Breast epithelium (tissue), 4 donors: Measurements from ENCODE around the gene ALKBH5. TPM values are rescaled to one million over a fixed set of nuclear protein-coding genes. Genes with fewer than 3 reads are reported as not detected.
A peak's percentile ranks its signal among the peaks of the same experiment; 100 is the strongest.

Experiments used
- DNase-seq, 2 donors: peaks; one replicate each; pipeline ENCODE4 v3.0.0-alpha.2; 2019; ENCODE audit warnings: low spot score in 2 of 2
- H3K27ac ChIP-seq, 2 donors: fragments of 200-600 bp; sonication (generic) in 1 of 2; one replicate each; pipeline ENCODE4 v1.5.1; 2016 to 2019; ENCODE audit warnings: mild to moderate bottlenecking in 1 of 2
- H3K27me3 ChIP-seq, 2 donors: fragments of 200-600 bp; sonication (generic) in 1 of 2; one replicate each; pipeline versions ENCODE4 v1.5.1 to v1.6.0; 2017 to 2019; ENCODE audit warnings: control low read depth in 1 of 2, mild to moderate bottlenecking in 1 of 2
- H3K36me3 ChIP-seq: fragments of 200-600 bp; one replicate; pipeline ENCODE4 v1.5.1; 2019
- H3K4me1 ChIP-seq, 2 donors: fragments of 200-600 bp; sonication (generic); one replicate each; pipeline ENCODE4 v1.5.1; 2016 to 2019; ENCODE audit warnings: control low read depth in 1 of 2
- H3K4me3 ChIP-seq, 3 donors: fragments of 200-600 bp; sonication (generic); 1 replicate in 2 of 3; 2 replicates in 1 of 3; pipeline ENCODE4 v1.5.1; 2016 to 2019; ENCODE audit warnings: mild to moderate bottlenecking in 3 of 3, moderate library complexity in 2 of 3
- H3K9me3 ChIP-seq, 2 donors: fragments of 200-600 bp; sonication (generic) in 1 of 2; one replicate each; pipeline ENCODE4 v1.5.1; 2016 to 2019; ENCODE audit warnings: control low read depth in 1 of 2
- CTCF ChIP-seq, 3 donors: fragments of 450-650 bp; IDR thresholded peaks; one replicate each; pipeline ENCODE4 v1.5.1; 2016 to 2017; ENCODE audit warnings: antibody characterized with exemption in 3 of 3, mild to moderate bottlenecking in 3 of 3, moderate library complexity in 3 of 3
- POLR2A ChIP-seq: fragments of 450-650 bp; IDR thresholded peaks from one replicate; pipeline ENCODE4 v1.6.1; 2016; ENCODE audit warnings: antibody characterized with exemption, mild to moderate bottlenecking, moderate library complexity
- POLR2AphosphoS5 ChIP-seq, 3 donors: sonication (generic); formaldehyde crosslinking; IDR thresholded peaks; one replicate each; pipeline ENCODE4 v1.6.1; 2017; ENCODE audit warnings: antibody characterized with exemption in 3 of 3
- intact Hi-C: fragments of 100-400 bp; cut with DNase I; formaldehyde crosslinking; loops from one replicate; pipeline ENCODE4 v1.15.1; 2023; ENCODE audit warnings: low total_unique reads
- total RNA-seq, 3 donors: library from RNA; depleted of rRNA; stranded (reverse); fragments of >200 nt; gene quantifications; one replicate each; pipeline ENCODE4 v1.1.0, GENCODE V29; 2016

Gene ALKBH5
- total RNA-seq, 3 donors from 2014 or later, result 80.0 to 90.0 (median 82.3) TPM

GRCh38 chr17:18224387-18225120 is 40.9 kb downstream of the ALKBH5 start:
- Histone ChIP-seq H3K27me3 (no peaks in the 10 kb centered on the region), H3K4me3 (peak overlapping the region; percentile 30 to 86 (median 64)), H3K4me1 (peaks cover 0 to 3% of the 10 kb centered on the region in 2 donors), H3K36me3 (no peaks in the 10 kb centered on the region), H3K9me3 (no peaks in the 10 kb centered on the region), H3K27ac (peak overlapping the region; percentile 77 to 94)
- TF ChIP-seq POLR2A (no peak), POLR2AphosphoS5 (IDR thresholded peaks at IDR 0.05) (no peak), CTCF (IDR thresholded peaks at IDR 0.05) (no peak)
- DNase-seq, result no peak
- intact Hi-C loops, result no loop called here

DNA sequence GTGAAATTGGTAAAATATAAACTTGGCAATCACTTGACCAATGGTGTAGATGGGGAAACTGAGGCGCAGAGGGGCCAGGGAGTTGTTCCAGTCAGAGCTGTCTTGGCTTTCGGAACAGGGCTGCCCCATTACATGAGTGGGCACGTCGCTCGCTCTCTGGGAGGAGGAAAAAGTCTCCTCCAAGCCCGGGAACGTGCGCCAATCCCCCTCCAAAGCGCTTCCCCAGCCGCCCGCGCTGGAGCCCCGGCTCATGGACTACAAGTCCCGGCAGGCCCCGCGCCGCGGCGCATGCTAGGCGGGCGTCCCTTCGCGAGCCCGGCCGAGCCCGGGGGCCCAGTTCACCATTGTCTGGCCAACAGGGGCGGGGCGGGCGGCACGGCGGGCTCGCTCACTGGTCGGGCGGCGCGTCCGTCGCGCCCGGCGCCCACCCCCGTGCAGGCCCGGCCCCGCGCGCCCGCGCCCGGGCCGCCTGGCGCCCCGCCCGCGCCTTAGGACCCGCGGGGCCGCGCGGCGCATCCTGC is 41.6 kb downstream of the ALKBH5 start, which contains the start of gene LLGL1:
LLGL1 (plus strand) TSS at position 515 of the 521 bp plus-strand sequence. CDS start 48 bp downstream, outside the sequence.
- intact Hi-C loops, result no loop called here
- TF ChIP-seq POLR2AphosphoS5 (IDR thresholded peaks at IDR 0.05) (peak in 2 of 3 donors; percentile 17 to 49), POLR2A (no peak)
- Histone ChIP-seq H3K36me3 (no peaks in the 10 kb centered on the region), H3K9me3 (no peaks in the 10 kb centered on the region), H3K27me3 (no peaks in the 10 kb centered on the region), H3K27ac (peak within 1 kb of the TSS; percentile 77 to 94), H3K4me1 (peaks cover 0 to 3% of the 10 kb centered on the region in 2 donors), H3K4me3 (peak within 1 kb of the TSS; percentile 60 to 86 (median 64))
- DNase-seq, result peak; percentile 95

GRCh38 chr17:18225642-18226283 is 42.1 kb downstream of the ALKBH5 start:
- DNase-seq, result no peak
- intact Hi-C loops, result no loop called here
- peaks cover 0 to 3% of the 10 kb centered on the region in 2 donors for H3K4me1 ChIP-seq
- TF ChIP-seq CTCF (IDR thresholded peaks at IDR 0.05), result no peak
- no peaks in the 10 kb centered on the region for H3K9me3 ChIP-seq
- no peaks in the 10 kb centered on the region for H3K27me3 ChIP-seq
- H3K4me3 ChIP-seq, result peak overlapping the region; percentile 60 to 86 (median 64)
- peak overlapping the region in 1 of 2 donors; percentile 94 for H3K27ac ChIP-seq
- H3K36me3 ChIP-seq, result no peaks in the 10 kb centered on the region

DNA sequence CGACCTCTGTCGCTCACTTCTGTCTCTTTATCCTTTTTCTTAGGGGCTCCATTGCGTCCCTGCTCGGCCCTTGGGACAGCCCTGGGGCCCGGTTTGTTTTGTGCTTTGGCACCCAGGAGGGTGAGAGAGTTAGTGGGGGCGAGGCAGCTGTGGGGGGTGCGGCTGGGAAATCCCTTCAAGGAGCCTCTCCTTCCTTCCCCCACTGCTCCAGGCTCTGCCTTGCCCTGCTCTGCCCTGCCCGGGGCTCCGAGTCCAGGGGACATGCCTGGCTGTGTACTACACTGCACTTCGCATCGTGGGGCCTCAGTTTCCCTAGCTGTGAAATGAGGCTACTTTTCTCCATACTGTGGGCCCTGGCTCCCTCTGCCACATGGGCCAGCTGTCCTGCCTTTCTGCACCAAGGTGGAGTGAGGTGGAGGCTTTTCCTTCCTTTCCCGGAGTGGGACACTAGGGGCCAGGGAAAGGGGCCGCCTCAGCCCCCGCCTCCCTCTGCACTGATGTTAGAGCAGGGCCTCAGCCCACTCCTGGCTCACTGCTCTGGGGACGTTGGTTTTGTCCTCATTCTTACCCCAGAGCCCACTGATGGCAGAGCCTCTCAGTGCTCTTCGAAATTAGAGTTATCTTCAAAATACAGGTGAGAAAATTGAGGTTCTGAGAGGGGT is 42.8 kb downstream of the ALKBH5 start:
- DNase-seq, result no peak
- Histone ChIP-seq H3K36me3 (no peaks in the 10 kb centered on the region), H3K4me1 (peaks cover 0 to 3% of the 10 kb centered on the region in 2 donors), H3K27ac (no peak overlapping the region), H3K4me3 (peak overlapping the region; percentile 60 to 86 (median 64)), H3K27me3 (no peaks in the 10 kb centered on the region), H3K9me3 (no peaks in the 10 kb centered on the region)
- no peak for TF ChIP-seq CTCF (IDR thresholded peaks at IDR 0.05)
- no peak for TF ChIP-seq POLR2A
- intact Hi-C loops, result no loop called here

DNA sequence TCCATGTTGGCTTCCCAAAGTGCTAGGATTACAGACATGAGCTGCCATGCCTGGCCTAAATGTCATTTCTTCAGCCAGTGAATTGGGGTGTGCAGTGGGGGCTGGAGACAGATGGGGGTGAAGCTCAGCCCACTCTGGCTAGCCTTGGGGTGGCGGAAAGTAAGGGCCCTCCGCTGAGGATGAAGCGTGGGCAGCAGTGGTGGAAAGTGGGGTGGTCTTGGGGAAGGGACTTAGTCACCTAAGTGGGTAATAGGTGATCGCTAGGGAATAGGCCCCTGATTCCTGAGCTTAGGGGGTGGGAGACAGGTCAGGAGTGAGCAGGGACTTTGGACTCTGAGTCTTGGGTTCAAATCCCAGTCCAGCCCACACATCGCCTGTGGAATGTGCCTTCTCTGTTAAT is 44.0 kb downstream of the ALKBH5 start:
- Histone ChIP-seq H3K27me3 (no peaks in the 10 kb centered on the region), H3K9me3 (no peaks in the 10 kb centered on the region), H3K27ac (no peak overlapping the region), H3K36me3 (no peaks in the 10 kb centered on the region), H3K4me1 (peaks cover 0 to 3% of the 10 kb centered on the region in 2 donors), H3K4me3 (no peak overlapping the region)
- intact Hi-C loops, result no loop called here
- DNase-seq, result no peak
- no peak for TF ChIP-seq POLR2A
- no peak for TF ChIP-seq POLR2AphosphoS5 (IDR thresholded peaks at IDR 0.05)
- no peak for TF ChIP-seq CTCF (IDR thresholded peaks at IDR 0.05)
